Endometrial microvascular endothelial cells (primary cell): Measurements from ENCODE around the gene LAG3. TPM values are rescaled to one million over a fixed set of nuclear protein-coding genes. Genes with fewer than 3 reads are reported as not detected.

Experiments used
- in situ Hi-C: cut with HindIII; loops from 2 replicates; pipeline ENCODE4 v1.10.0; 2017; ENCODE audit warnings: low sequenced_read_pairs, low pct_unique_long_range_greater_than_20kb; ENCODE audit errors: inconsistent ontology term
- total RNA-seq: library from RNA; depleted of rRNA; stranded (reverse); fragments of >200 nt; gene quantifications from one replicate; pipeline ENCODE4 v1.2.3, GENCODE V29; 2015; ENCODE audit errors: inconsistent ontology term

Gene LAG3
- total RNA-seq, 1 donor from 2014 or later, result 0.19 TPM

- in situ Hi-C loops, result no loop called here
These were observed 2.7 kb upstream of the LAG3 start for GRCh38 chr12:6769666-6770065.

- in situ Hi-C loops, result no loop called here
These were observed 2.2 kb upstream of the LAG3 start for GRCh38 chr12:6770094-6770493.

- in situ Hi-C loops, result no loop called here
These were observed 1.7 kb upstream of the LAG3 start for GRCh38 chr12:6770600-6770999.

GRCh38 chr12:6771091-6771495, 1.2 kb upstream of the LAG3 start:
- in situ Hi-C loops, result no loop called here

GRCh38 chr12:6771509-6772330, 600 bp upstream of the LAG3 start:
- in situ Hi-C loops, result no loop called here

- in situ Hi-C loops, result no loop called here
These were observed 638 bp downstream of the LAG3 start for GRCh38 chr12:6772726-6773589.

GRCh38 chr12:6773590-6774351, 1.5 kb downstream of the LAG3 start:
- in situ Hi-C loops, result no loop called here

GRCh38 chr12:6774499-6775062, 2.3 kb downstream of the LAG3 start:
- in situ Hi-C loops, result no loop called here

- in situ Hi-C loops, result no loop called here
These were observed 3.2 kb downstream of the LAG3 start for GRCh38 chr12:6775185-6776174.

GRCh38 chr12:6777386-6777785, 5.1 kb downstream of the LAG3 start:
- in situ Hi-C loops, result no loop called here

GRCh38 chr12:6778217-6778573, 5.9 kb downstream of the LAG3 start:
- in situ Hi-C loops, result no loop called here

GRCh38 chr12:6778574-6779550, 6.5 kb downstream of the LAG3 start:
- in situ Hi-C loops, result no loop called here

- in situ Hi-C loops, result no loop called here
These were observed 7.5 kb downstream of the LAG3 start for GRCh38 chr12:6779708-6780432.

- in situ Hi-C loops, result no loop called here
These were observed 8.3 kb downstream of the LAG3 start for GRCh38 chr12:6780573-6780972.

GRCh38 chr12:6782119-6782518, 9.8 kb downstream of the LAG3 start:
- in situ Hi-C loops, result no loop called here

GRCh38 chr12:6782850-6783566, 10.7 kb downstream of the LAG3 start:
- in situ Hi-C loops, result no loop called here
